OCI-LY7 (cell line): Measurements from ENCODE around the gene CD226.

ENCODE experiments used
- EZH2phosphoT487 ChIP-seq: fragments of 200-600 bp; sonication (generic); IDR thresholded peaks from 2 replicates; pipeline ENCODE4 v1.6.1; 2018; ENCODE audit warnings: low read depth, borderline replicate concordance, mild to moderate bottlenecking, mixed run types, antibody characterized with exemption, low read length, moderate library complexity, mixed read lengths
- TF ChIP-seq, protein P1 (sequence below): fragments of 200-600 bp; sonication (generic); conservative IDR thresholded peaks from 2 replicates; pipeline ENCODE4 v1.5.1; 2014; ENCODE audit warnings: mild to moderate bottlenecking, antibody characterized with exemption, low read length, moderate library complexity, mixed read lengths

DNA sequence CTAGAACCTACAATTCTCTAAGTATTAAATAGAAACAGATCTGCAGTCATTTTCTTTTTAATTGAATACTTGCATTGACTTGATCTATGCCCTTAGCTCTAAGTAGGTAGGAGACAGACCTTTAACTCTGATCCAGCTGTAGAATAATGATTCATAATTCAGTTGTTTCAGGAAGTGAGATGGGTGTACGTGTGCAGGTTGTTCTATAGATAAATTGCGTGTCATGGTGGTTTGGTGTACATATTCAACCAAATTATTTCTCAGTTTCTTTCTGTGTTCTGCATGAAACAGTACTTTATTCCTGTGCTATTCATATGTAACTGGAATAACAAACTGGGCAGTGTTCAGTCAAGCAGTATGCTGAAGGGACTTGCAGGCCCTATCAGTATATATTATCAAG is 34.3 kb upstream of the CD226 start:
- TF ChIP-seq, protein P1, sequence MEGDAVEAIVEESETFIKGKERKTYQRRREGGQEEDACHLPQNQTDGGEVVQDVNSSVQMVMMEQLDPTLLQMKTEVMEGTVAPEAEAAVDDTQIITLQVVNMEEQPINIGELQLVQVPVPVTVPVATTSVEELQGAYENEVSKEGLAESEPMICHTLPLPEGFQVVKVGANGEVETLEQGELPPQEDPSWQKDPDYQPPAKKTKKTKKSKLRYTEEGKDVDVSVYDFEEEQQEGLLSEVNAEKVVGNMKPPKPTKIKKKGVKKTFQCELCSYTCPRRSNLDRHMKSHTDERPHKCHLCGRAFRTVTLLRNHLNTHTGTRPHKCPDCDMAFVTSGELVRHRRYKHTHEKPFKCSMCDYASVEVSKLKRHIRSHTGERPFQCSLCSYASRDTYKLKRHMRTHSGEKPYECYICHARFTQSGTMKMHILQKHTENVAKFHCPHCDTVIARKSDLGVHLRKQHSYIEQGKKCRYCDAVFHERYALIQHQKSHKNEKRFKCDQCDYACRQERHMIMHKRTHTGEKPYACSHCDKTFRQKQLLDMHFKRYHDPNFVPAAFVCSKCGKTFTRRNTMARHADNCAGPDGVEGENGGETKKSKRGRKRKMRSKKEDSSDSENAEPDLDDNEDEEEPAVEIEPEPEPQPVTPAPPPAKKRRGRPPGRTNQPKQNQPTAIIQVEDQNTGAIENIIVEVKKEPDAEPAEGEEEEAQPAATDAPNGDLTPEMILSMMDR: no peak
- TF ChIP-seq EZH2phosphoT487: no peak
